GM12875 (cell line): ENCODE measurements around the gene GRIA3.
A peak's percentile ranks its signal among the peaks of the same experiment; 100 is the strongest.

ENCODE experiments used
- H3K4me3 ChIP-seq: one replicate; pipeline ENCODE4 v1.5.1; 2011; ENCODE audit warnings: low read depth, low read length, control low read depth
- CTCF ChIP-seq: IDR thresholded peaks from 2 replicates; pipeline ENCODE4 v1.5.1; 2011; ENCODE audit warnings: low read depth, mild to moderate bottlenecking, control low read depth, inconsistent platforms, low read length, moderate library complexity, borderline replicate concordance; ENCODE audit not compliant: insufficient read depth

GRIA3 gene

GRCh38 chrX:123175366-123176122 is 8.5 kb upstream of the GRIA3 start:
- H3K4me3 ChIP-seq = no peak overlapping the region
- TF ChIP-seq CTCF = no peak

- H3K4me3 ChIP-seq = no peak overlapping the region
These were observed 2.7 kb upstream of the GRIA3 start for GRCh38 chrX:123181233-123181914.

GRCh38 chrX:123184866-123185276 is 793 bp downstream of the GRIA3 start:
- TF ChIP-seq CTCF = no peak
- peak overlapping the region; percentile 26 for H3K4me3 ChIP-seq

More at GRCh38 chrX:123181233-123181914, 2.7 kb upstream of the GRIA3 start:
- no peak for TF ChIP-seq CTCF

GRCh38 chrX:123185721-123186120 is 1.6 kb downstream of the GRIA3 start:
- H3K4me3 ChIP-seq = no peak overlapping the region
- TF ChIP-seq CTCF = no peak

- no peak for TF ChIP-seq CTCF
- no peak overlapping the region for H3K4me3 ChIP-seq
These were observed 2.7 kb downstream of the GRIA3 start for GRCh38 chrX:123186801-123187200.

- no peak for TF ChIP-seq CTCF
- H3K4me3 ChIP-seq = no peak overlapping the region
These were observed 4.0 kb downstream of the GRIA3 start for GRCh38 chrX:123188081-123188480.

GRCh38 chrX:123189338-123189737 is 5.3 kb downstream of the GRIA3 start:
- no peak overlapping the region for H3K4me3 ChIP-seq

More at GRCh38 chrX:123189338-123189737, 5.3 kb downstream of the GRIA3 start:
- TF ChIP-seq CTCF = no peak
